ENCODE results near the gene DOCK1.

The DOCK1 gene

GRCh38 chr10:127228195-127228787 lies 323.1 kb downstream of the DOCK1 start:
- DNase-seq (ENCODE audit: low read depth): peak; percentile 6
- TF ChIP-seq CTCF (IDR thresholded peaks at IDR 0.05; ENCODE audit: low read depth, low read length) (no peak), POLR2A (IDR thresholded peaks at IDR 0.05; ENCODE audit: extremely low read depth, insufficient read length) (no peak)
- H3K4me3 ChIP-seq (ENCODE audit: low read depth, low read length): no peak overlapping the region

- H3K4me3 ChIP-seq (ENCODE audit: low read depth, low read length): no peak overlapping the region
- DNase-seq (ENCODE audit: low read depth): no peak
- no peak for TF ChIP-seq MYC (IDR thresholded peaks at IDR 0.05; ENCODE audit: low read depth, low read length)
- no peak for TF ChIP-seq MAX (IDR thresholded peaks at IDR 0.05; ENCODE audit: low read depth, low read length)
- no peak for TF ChIP-seq POLR2A (IDR thresholded peaks at IDR 0.05; ENCODE audit: extremely low read depth, insufficient read length)
- no peak for TF ChIP-seq CTCF (IDR thresholded peaks at IDR 0.05; ENCODE audit: low read depth, low read length)
Measured at GRCh38 chr10:127234306-127234800, 329.1 kb downstream of the DOCK1 start.

- H3K4me3 ChIP-seq (ENCODE audit: low read depth, low read length): no peak overlapping the region
- TF ChIP-seq MAX (IDR thresholded peaks at IDR 0.05; ENCODE audit: low read depth, low read length) (no peak), MYC (IDR thresholded peaks at IDR 0.05; ENCODE audit: low read depth, low read length) (no peak), POLR2A (IDR thresholded peaks at IDR 0.05; ENCODE audit: extremely low read depth, insufficient read length) (no peak), CTCF (IDR thresholded peaks at IDR 0.05; ENCODE audit: low read depth, low read length) (no peak)
- no peak for DNase-seq (ENCODE audit: low read depth)
Measured at GRCh38 chr10:127236266-127236665, 331.0 kb downstream of the DOCK1 start.

- DNase-seq (ENCODE audit: low read depth): no peak
- no peak overlapping the region for H3K4me3 ChIP-seq (ENCODE audit: low read depth, low read length)
- TF ChIP-seq POLR2A (IDR thresholded peaks at IDR 0.05; ENCODE audit: extremely low read depth, insufficient read length): no peak
- TF ChIP-seq MYC (IDR thresholded peaks at IDR 0.05; ENCODE audit: low read depth, low read length): no peak
- no peak for TF ChIP-seq CTCF (IDR thresholded peaks at IDR 0.05; ENCODE audit: low read depth, low read length)
- TF ChIP-seq MAX (IDR thresholded peaks at IDR 0.05; ENCODE audit: low read depth, low read length): no peak
Measured at GRCh38 chr10:127242914-127243313, 337.7 kb downstream of the DOCK1 start.

GRCh38 chr10:127243490-127244272 lies 338.5 kb downstream of the DOCK1 start:
- peak; percentile 46 for DNase-seq (ENCODE audit: low read depth)
- H3K4me3 ChIP-seq (ENCODE audit: low read depth, low read length): no peak overlapping the region
- TF ChIP-seq MYC (IDR thresholded peaks at IDR 0.05; ENCODE audit: low read depth, low read length) (no peak), CTCF (IDR thresholded peaks at IDR 0.05; ENCODE audit: low read depth, low read length) (peak; percentile 76), MAX (IDR thresholded peaks at IDR 0.05; ENCODE audit: low read depth, low read length) (no peak), POLR2A (IDR thresholded peaks at IDR 0.05; ENCODE audit: extremely low read depth, insufficient read length) (no peak)

Measured in NB4 (cell line).